H1 (cell line): Measurements from ENCODE around the gene CNOT1. TPM values are rescaled to one million over a fixed set of nuclear protein-coding genes. Genes with fewer than 3 reads are reported as not detected.
A peak's percentile ranks its signal among the peaks of the same experiment; 100 is the strongest.

Source experiments
- CHD7 ChIP-seq: fragments of 300-600 bp; sonication (generic); IDR thresholded peaks from 2 replicates; pipeline ENCODE4 v1.7.1; 2012; ENCODE audit warnings: low read length, moderate library complexity, mild to moderate bottlenecking, inconsistent platforms; ENCODE audit not compliant: insufficient replicate concordance
- CTCF ChIP-seq, 3 experiments: IDR thresholded peaks; 1 replicate in 2 of 3; 2 replicates in 1 of 3; pipeline versions ENCODE4 v1.5.1 to v1.6.1; 2011; ENCODE audit warnings: low read length in 3 of 3, mild to moderate bottlenecking in 3 of 3, inconsistent platforms in 2 of 3, low read depth in 1 of 3, moderate library complexity in 1 of 3; ENCODE audit not compliant: insufficient read depth in 1 of 3; ENCODE audit errors: control extremely low read depth in 1 of 3
- EZH2 ChIP-seq: fragments of 200-600 bp; sonication (generic); IDR thresholded peaks from 2 replicates; pipeline ENCODE4 v1.7.1; 2012; ENCODE audit warnings: low read depth, mild to moderate bottlenecking, moderate library complexity, low read length, inconsistent platforms; ENCODE audit not compliant: severe bottlenecking
- HDAC6 ChIP-seq: IDR thresholded peaks from one replicate; pipeline ENCODE4 v1.7.1; 2012; ENCODE audit warnings: low read depth, mild to moderate bottlenecking, inconsistent platforms, low read length, moderate library complexity
- POLR2AphosphoS5 ChIP-seq: IDR thresholded peaks from 2 replicates; pipeline ENCODE4 v1.6.1; 2011; ENCODE audit warnings: low read depth, low read length
- SRF ChIP-seq: IDR thresholded peaks from 2 replicates; pipeline ENCODE4 v1.6.1; 2011; ENCODE audit warnings: mild to moderate bottlenecking, low read depth, low read length, moderate library complexity
- polyA plus RNA-seq, 7 experiments: library from polyadenylated mRNA; depleted of rRNA in 3 of 7; stranded (reverse) in 5 of 7; unstranded in 2 of 7; fragments of >200 nt in 5 of 7; fragments of 200-250 nt in 2 of 7; gene quantifications; 1 replicate in 5 of 7; 2 replicates in 1 of 7; 4 replicates in 1 of 7; pipeline versions ENCODE4 v1.2.1 to v1.2.3, GENCODE V29; 2011 to 2013; ENCODE audit warnings: missing spikeins in 2 of 7, mixed read lengths in 2 of 7
- total RNA-seq: library from RNA; stranded (reverse); fragmentation: NEBNext Ultra II Directional; extraction: Animal tissue kit (Norgen Biotek cat#: 25700); gene quantifications from 2 replicates; pipeline ENCODE4 v1.2.1, GENCODE V29; 2021

Gene CNOT1
- total and polyA plus RNA-seq, 2 of the 8 experiments (the other 6 are each of a cell fraction or from before 2014, with no cell fraction given) = 306 to 319 TPM

GRCh38 chr16:58629733-58630640, at the start of gene CNOT1 (continued):
- TF ChIP-seq POLR2AphosphoS5 (peak; percentile 89), HDAC6 (no peak), SRF (peak; percentile 81), EZH2 (no peak), CTCF (IDR thresholded peaks at IDR 0.05; ENCODE audit: control extremely low read depth in 1 of 3, insufficient read depth in 1 of 3, low read depth in 1 of 3, low read length in 3 of 3) (no peak), CHD7 (no peak)
